AG10803 (cell line): ENCODE results near the gene NSG2.
"Not testable (repeated sequence)": the region's sequence is repeated elsewhere in the genome, so short reads cannot be mapped to it uniquely, and the experiment has no call there.

ENCODE experiments used
- DNase-seq: peaks from one replicate; pipeline ENCODE4 v3.0.0; 2010; ENCODE audit warnings: low read depth
- H3K4me3 ChIP-seq: 2 replicates; pipeline ENCODE4 v1.5.1; 2011; ENCODE audit warnings: mild to moderate bottlenecking, low read length, control low read depth
- TF ChIP-seq, protein P1 (sequence below): conservative IDR thresholded peaks from 2 replicates; pipeline ENCODE4 v1.5.1; 2011; ENCODE audit warnings: mild to moderate bottlenecking, low read length, control low read depth, inconsistent platforms

Gene NSG2

DNA sequence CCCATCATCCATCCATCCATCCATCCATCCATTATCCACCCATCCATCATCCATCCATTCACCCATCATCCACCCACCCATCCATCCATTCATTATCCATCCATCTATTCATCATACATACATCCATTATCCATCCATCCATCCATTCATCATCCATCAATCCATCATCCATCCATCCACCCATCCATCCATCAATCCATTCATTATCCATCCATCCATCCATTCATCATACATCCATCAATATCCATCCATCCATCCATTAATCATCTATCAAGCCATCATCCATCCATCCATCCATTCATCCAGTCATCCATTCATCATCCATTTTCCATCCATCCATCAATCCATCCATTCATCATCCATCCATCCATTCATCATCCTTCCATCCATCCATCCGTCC lies 89.0 kb downstream of the NSG2 start:
- no peak overlapping the region for H3K4me3 ChIP-seq
- DNase-seq: no peak
- TF ChIP-seq, protein P1, sequence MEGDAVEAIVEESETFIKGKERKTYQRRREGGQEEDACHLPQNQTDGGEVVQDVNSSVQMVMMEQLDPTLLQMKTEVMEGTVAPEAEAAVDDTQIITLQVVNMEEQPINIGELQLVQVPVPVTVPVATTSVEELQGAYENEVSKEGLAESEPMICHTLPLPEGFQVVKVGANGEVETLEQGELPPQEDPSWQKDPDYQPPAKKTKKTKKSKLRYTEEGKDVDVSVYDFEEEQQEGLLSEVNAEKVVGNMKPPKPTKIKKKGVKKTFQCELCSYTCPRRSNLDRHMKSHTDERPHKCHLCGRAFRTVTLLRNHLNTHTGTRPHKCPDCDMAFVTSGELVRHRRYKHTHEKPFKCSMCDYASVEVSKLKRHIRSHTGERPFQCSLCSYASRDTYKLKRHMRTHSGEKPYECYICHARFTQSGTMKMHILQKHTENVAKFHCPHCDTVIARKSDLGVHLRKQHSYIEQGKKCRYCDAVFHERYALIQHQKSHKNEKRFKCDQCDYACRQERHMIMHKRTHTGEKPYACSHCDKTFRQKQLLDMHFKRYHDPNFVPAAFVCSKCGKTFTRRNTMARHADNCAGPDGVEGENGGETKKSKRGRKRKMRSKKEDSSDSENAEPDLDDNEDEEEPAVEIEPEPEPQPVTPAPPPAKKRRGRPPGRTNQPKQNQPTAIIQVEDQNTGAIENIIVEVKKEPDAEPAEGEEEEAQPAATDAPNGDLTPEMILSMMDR: no peak

DNA sequence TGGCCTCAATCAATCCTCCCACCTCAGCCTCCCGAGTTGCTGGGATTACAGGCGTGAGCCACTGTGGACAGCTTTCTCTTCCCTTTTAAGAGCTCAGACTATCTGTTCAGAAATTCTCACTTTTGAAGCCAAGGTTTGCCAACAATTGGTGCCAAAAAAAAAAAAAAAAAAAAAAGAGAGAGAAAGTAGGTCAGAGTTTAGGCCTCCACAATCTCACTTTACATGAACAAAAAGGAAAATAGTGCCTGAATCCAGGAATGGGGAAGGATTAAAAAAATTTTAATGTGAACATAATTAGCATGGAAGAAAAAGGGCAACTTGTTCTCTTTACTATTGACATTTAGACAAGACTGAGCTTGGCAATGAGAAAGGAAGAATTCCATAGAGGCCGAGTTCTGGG lies 94.1 kb downstream of the NSG2 start:
- TF ChIP-seq, protein P1: no peak
- no peak overlapping the region for H3K4me3 ChIP-seq
- DNase-seq: no peak

DNA sequence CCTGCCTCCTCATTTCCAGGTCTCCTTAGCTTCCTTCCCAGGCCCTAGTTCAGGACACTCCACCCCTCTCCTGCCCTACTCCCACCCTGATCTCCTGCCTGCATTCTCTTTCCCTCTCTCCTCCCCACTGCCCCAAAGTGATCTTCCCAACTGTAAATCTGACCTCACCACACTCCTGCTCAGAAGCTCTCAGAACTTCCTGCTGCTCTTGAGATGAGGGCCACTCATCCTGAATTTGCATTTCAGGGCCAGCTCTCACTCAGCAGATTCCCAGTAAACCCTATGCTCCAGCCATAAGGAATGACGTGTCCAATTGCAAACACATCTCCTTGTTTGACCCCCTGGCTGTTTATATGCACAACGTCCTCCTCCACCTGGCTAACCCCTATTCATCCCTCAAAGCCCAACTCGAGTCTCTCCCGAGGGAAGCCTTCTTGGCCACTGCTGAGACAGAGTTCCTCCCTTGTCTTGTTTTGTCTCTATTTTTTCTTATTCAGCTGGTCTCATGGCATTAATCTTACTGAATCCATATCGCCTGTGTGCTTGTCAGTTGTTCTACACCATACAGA lies 95.0 kb downstream of the NSG2 start:
- no peak for DNase-seq
- TF ChIP-seq, protein P1: no peak
- H3K4me3 ChIP-seq: no peak overlapping the region

DNA sequence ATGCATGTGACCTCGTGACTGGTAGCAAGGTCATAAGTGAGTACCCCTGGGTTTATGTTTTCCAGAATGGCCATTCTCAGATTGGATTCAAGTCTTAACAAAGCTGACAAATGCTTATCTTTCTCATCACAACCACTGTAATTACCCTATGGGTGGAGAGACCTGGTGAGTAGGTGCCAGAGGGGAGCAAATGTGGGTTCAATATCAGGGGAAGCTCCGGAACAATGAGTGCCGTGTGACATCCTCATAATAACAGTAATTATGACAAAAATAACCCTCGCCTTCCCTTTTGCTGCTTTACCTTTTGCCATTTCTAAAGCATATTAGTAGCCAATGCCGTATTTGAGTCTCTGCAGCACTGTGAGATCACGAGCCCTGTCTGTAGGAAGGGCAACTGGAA lies 95.9 kb downstream of the NSG2 start:
- no peak for DNase-seq
- H3K4me3 ChIP-seq: no peak overlapping the region
- TF ChIP-seq, protein P1: no peak

DNA sequence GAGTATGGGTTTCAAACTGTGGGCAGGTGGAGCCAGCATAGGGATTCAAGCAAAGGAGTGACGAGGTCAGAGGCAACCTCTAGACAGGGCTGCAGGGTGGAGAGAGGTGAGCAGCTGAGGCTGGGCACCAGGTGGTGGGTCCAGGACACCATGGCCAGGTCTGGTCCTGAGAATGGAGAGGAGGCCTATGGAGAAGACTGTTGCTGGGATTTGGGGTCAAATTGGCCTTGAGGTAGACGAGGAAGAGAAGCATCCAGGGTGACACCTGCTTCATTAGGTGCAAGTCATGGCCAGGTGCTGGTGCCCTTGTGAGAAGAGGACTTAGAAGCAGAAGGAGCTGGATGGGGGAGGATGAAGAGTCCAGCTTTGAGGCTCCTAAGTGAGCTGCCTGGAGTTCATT lies 99.6 kb downstream of the NSG2 start:
- TF ChIP-seq, protein P1: no peak
- no peak for DNase-seq
- H3K4me3 ChIP-seq: no peak overlapping the region

DNA sequence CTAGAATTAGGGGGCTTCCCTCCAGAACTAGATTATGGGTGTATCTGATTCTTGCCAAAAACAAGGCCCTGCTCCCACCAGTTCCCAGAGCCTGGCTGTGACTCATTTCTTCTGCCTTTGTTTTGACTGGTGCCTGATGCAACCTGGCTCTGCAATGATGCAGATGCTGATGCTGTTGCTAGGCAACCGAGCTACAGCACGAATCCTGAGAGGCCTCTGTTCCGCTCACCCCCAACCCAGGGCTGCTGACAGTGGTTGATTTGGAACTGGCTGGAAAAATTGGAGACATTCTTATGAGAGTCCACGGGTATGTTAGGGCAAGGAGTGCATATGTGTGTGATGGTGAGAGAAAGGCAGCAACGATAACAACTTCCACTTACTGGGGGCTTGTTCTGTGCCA lies 100.3 kb downstream of the NSG2 start:
- TF ChIP-seq, protein P1: no peak
- H3K4me3 ChIP-seq: no peak overlapping the region
- DNase-seq: peak; percentile 3

DNA sequence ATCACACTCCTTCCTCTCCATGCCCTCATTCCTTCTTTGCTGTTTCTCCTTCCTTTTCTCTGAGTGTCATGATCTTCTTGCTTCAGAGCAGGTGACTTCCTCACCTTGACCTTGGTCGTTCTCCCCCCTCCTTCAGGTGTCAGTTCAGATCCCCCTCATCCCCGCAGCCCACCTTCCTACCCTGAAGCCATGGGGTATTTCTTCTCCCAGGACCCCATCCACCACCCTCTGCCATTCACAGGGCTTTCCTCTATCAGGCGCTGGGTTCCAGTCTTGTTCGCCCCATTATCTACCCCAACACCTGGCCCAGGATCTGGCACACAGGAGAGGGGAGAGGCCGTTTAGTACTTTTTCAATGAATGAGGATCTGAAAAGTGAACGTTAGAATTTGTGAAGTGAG lies 101.0 kb downstream of the NSG2 start:
- DNase-seq: no peak
- TF ChIP-seq, protein P1: no peak
- H3K4me3 ChIP-seq: no peak overlapping the region

DNA sequence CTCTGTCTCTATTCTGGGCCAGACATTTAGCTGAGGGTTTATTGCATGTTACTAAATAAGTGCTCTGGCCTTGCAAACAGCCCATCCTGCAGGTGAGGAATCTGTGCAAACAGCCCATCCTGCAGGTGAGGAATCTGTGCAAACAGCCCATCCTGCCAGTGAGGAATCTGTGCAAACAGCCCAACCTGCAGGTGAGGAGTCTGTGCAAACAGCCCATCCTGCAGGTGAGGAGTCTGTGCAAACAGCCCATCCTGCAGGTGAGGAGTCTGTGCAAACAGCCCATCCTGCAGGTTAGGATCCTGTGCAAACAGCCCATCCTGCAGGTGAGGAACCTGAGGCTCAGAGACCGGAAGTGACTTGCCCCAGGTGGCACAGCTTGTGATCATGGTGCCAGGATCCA lies 101.5 kb downstream of the NSG2 start:
- not testable (repeated sequence) for DNase-seq, H3K4me3 ChIP-seq
